Measurements from ENCODE around the gene RAB1A. TPM values are rescaled to one million over a fixed set of nuclear protein-coding genes. Genes with fewer than 3 reads are reported as not detected.
"Not testable (repeated sequence)": the region's sequence is repeated elsewhere in the genome, so short reads cannot be mapped to it uniquely, and the experiment has no call there.

Gene RAB1A
- total RNA-seq, 2 experiments from 2014 or later, result 55.5 to 61.9 TPM

GRCh38 chr2:65159261-65159660 is 29.4 kb upstream of the RAB1A start:
- no peak overlapping the region for H3K4me3 Mint-ChIP-seq
- no peaks in the 10 kb centered on the region for H3K36me3 Mint-ChIP-seq
- DNase-seq (no peak), ATAC-seq (ENCODE audit: low read depth) (no peak)
- peaks cover 25% of the 10 kb centered on the region for H3K4me1 Mint-ChIP-seq
- POLR2A ChIA-PET, result interaction anchor here (0.7 to 1.9 kb wide), 2 partner anchors 16 to 29 kb away, joined by 5 to 8 read pairs; partner anchors contain the start of gene RAB1A
- H3K9me3 Mint-ChIP-seq, result no peaks in the 10 kb centered on the region
- peak overlapping the region; percentile 65 for H3K27ac Mint-ChIP-seq
- H3K27me3 Mint-ChIP-seq, result no peaks in the 10 kb centered on the region

GRCh38 chr2:65158557-65158956 is 28.7 kb upstream of the RAB1A start:
- POLR2A ChIA-PET, result interaction anchor here (0.7 kb wide), 1 partner anchor 12 kb away, joined by 3 read pairs; no protein-coding TSS in a partner anchor
- peaks cover 21% of the 10 kb centered on the region for H3K4me1 Mint-ChIP-seq
- no peaks in the 10 kb centered on the region for H3K27me3 Mint-ChIP-seq
- ATAC-seq (ENCODE audit: low read depth) (no peak), DNase-seq (no peak)
- no peak overlapping the region for H3K27ac Mint-ChIP-seq
- no peaks in the 10 kb centered on the region for H3K9me3 Mint-ChIP-seq
- no peak overlapping the region for H3K4me3 Mint-ChIP-seq
- H3K36me3 Mint-ChIP-seq, result no peaks in the 10 kb centered on the region

- H3K4me3 Mint-ChIP-seq; H3K9me3 Mint-ChIP-seq; DNase-seq; H3K36me3 Mint-ChIP-seq; ATAC-seq (ENCODE audit: low read depth); H3K27me3 Mint-ChIP-seq: not testable (repeated sequence)
- Mint-ChIP-seq H3K27ac (peak overlapping the region; percentile 51), H3K4me1 (peaks cover 19% of the 10 kb centered on the region)
- POLR2A ChIA-PET, result interaction anchor here (0.6 kb wide), 2 partner anchors 70 to 98 kb away, joined by 3 read pairs; partner anchors contain the start of gene ACTR2
Observed at GRCh38 chr2:65157856-65158255, 27.9 kb upstream of the RAB1A start.

GRCh38 chr2:65156041-65156440 is 26.1 kb upstream of the RAB1A start:
- Mint-ChIP-seq H3K9me3 (no peaks in the 10 kb centered on the region), H3K36me3 (no peaks in the 10 kb centered on the region), H3K4me3 (no peak overlapping the region), H3K27me3 (no peaks in the 10 kb centered on the region), H3K27ac (no peak overlapping the region), H3K4me1 (peaks cover 17% of the 10 kb centered on the region)
- POLR2A ChIA-PET, result interaction anchor here (1.2 kb wide), 1 partner anchor 26 kb away, joined by 3 read pairs; the partner anchor contains the start of gene RAB1A
- ATAC-seq (ENCODE audit: low read depth), result no peak
- DNase-seq, result no peak

GRCh38 chr2:65153515-65153914 is 23.6 kb upstream of the RAB1A start:
- no peaks in the 10 kb centered on the region for H3K9me3 Mint-ChIP-seq
- no peak overlapping the region for H3K27ac Mint-ChIP-seq
- POLR2A ChIA-PET, result no interaction called here
- no peak overlapping the region for H3K4me3 Mint-ChIP-seq
- DNase-seq (no peak), ATAC-seq (ENCODE audit: low read depth) (no peak)
- peaks cover 6% of the 10 kb centered on the region for H3K4me1 Mint-ChIP-seq
- H3K27me3 Mint-ChIP-seq, result no peaks in the 10 kb centered on the region
- no peaks in the 10 kb centered on the region for H3K36me3 Mint-ChIP-seq

GRCh38 chr2:65146078-65146477 is 16.2 kb upstream of the RAB1A start:
- Mint-ChIP-seq H3K9me3 (no peaks in the 10 kb centered on the region), H3K27me3 (peaks cover 7% of the 10 kb centered on the region), H3K27ac (no peak overlapping the region), H3K4me3 (no peak overlapping the region), H3K4me1 (peaks cover 2% of the 10 kb centered on the region), H3K36me3 (no peaks in the 10 kb centered on the region)
- no peak for ATAC-seq (ENCODE audit: low read depth)
- DNase-seq, result no peak
- POLR2A ChIA-PET, result no interaction called here

- POLR2A ChIA-PET, result interaction anchor here (1.5 kb wide), 1 partner anchor 14 kb away, joined by 3 read pairs; the partner anchor contains the start of gene RAB1A
- DNase-seq (no peak), ATAC-seq (ENCODE audit: low read depth) (no peak)
- H3K27ac Mint-ChIP-seq, result no peak overlapping the region
- no peaks in the 10 kb centered on the region for H3K36me3 Mint-ChIP-seq
- peaks cover 2% of the 10 kb centered on the region for H3K4me1 Mint-ChIP-seq
- no peak overlapping the region for H3K4me3 Mint-ChIP-seq
- H3K27me3 Mint-ChIP-seq, result peaks cover 12% of the 10 kb centered on the region
- no peaks in the 10 kb centered on the region for H3K9me3 Mint-ChIP-seq
Observed at GRCh38 chr2:65144571-65144970, 14.7 kb upstream of the RAB1A start.

GRCh38 chr2:65142515-65142914 is 12.6 kb upstream of the RAB1A start:
- Mint-ChIP-seq H3K9me3 (no peaks in the 10 kb centered on the region), H3K4me3 (no peak overlapping the region), H3K4me1 (peaks cover 2% of the 10 kb centered on the region), H3K27me3 (peaks cover 14% of the 10 kb centered on the region), H3K27ac (no peak overlapping the region), H3K36me3 (no peaks in the 10 kb centered on the region)
- DNase-seq (no peak), ATAC-seq (ENCODE audit: low read depth) (peak; percentile 18)
- POLR2A ChIA-PET, result interaction anchor here (0.6 kb wide), 1 partner anchor 17 kb away, joined by 5 read pairs; no protein-coding TSS in a partner anchor

- no peak overlapping the region for H3K4me3 Mint-ChIP-seq
- POLR2A ChIA-PET, result interaction anchor here (3.2 kb wide), 1 partner anchor 8 kb away, joined by 12 read pairs; the partner anchor contains the start of gene RAB1A
Observed at GRCh38 chr2:65137197-65137775, 7.4 kb upstream of the RAB1A start.

GRCh38 chr2:65136253-65136652 is 6.3 kb upstream of the RAB1A start:
- POLR2A ChIA-PET, result no interaction called here
- ATAC-seq (ENCODE audit: low read depth) (no peak), DNase-seq (no peak)
- Mint-ChIP-seq H3K36me3 (no peaks in the 10 kb centered on the region), H3K9me3 (no peaks in the 10 kb centered on the region), H3K4me1 (peaks cover 6% of the 10 kb centered on the region), H3K27ac (no peak overlapping the region), H3K4me3 (no peak overlapping the region), H3K27me3 (peaks cover 12% of the 10 kb centered on the region)

More at GRCh38 chr2:65137197-65137775, 7.4 kb upstream of the RAB1A start:
- Mint-ChIP-seq H3K4me1 (peaks cover 4% of the 10 kb centered on the region), H3K36me3 (no peaks in the 10 kb centered on the region), H3K27me3 (peaks cover 16% of the 10 kb centered on the region), H3K9me3 (no peaks in the 10 kb centered on the region), H3K27ac (no peak overlapping the region)
- DNase-seq (no peak), ATAC-seq (ENCODE audit: low read depth) (no peak)

GRCh38 chr2:65134158-65134557 is 4.3 kb upstream of the RAB1A start:
- Mint-ChIP-seq H3K27me3 (peaks cover 7% of the 10 kb centered on the region), H3K9me3 (no peaks in the 10 kb centered on the region), H3K27ac (no peak overlapping the region), H3K4me1 (peaks cover 12% of the 10 kb centered on the region), H3K4me3 (no peak overlapping the region), H3K36me3 (peaks cover 2% of the 10 kb centered on the region)
- POLR2A ChIA-PET, result no interaction called here
- DNase-seq (no peak), ATAC-seq (ENCODE audit: low read depth) (no peak)

GRCh38 chr2:65133626-65134025 is 3.7 kb upstream of the RAB1A start:
- Mint-ChIP-seq H3K4me1 (peaks cover 13% of the 10 kb centered on the region), H3K9me3 (no peaks in the 10 kb centered on the region), H3K4me3 (no peak overlapping the region), H3K27me3 (peaks cover 5% of the 10 kb centered on the region), H3K27ac (no peak overlapping the region), H3K36me3 (peaks cover 2% of the 10 kb centered on the region)
- ATAC-seq (ENCODE audit: low read depth) (no peak), DNase-seq (no peak)
- POLR2A ChIA-PET, result no interaction called here

- H3K27ac Mint-ChIP-seq; H3K9me3 Mint-ChIP-seq; H3K27me3 Mint-ChIP-seq; H3K36me3 Mint-ChIP-seq; H3K4me3 Mint-ChIP-seq; ATAC-seq (ENCODE audit: low read depth); POLR2A ChIA-PET; DNase-seq: not testable (repeated sequence)
- H3K4me1 Mint-ChIP-seq, result peaks cover 19% of the 10 kb centered on the region
Observed at GRCh38 chr2:65132930-65133329, 3.0 kb upstream of the RAB1A start.

GRCh38 chr2:65130664-65131175 is 814 bp upstream of the RAB1A start:
- POLR2A ChIA-PET, result interaction anchor here (0.6 to 3.1 kb wide), 23 partner anchors 8 to 1542 kb away, joined by 3 to 43 read pairs (median 5); partner anchors contain the start of genes ACTR2, CEP68, MDH1 and WDPCP
- ATAC-seq (ENCODE audit: low read depth) (peak; percentile 0), DNase-seq (no peak)
- Mint-ChIP-seq H3K9me3 (no peaks in the 10 kb centered on the region), H3K27me3 (peaks cover 2% of the 10 kb centered on the region), H3K36me3 (peaks cover 3% of the 10 kb centered on the region), H3K27ac (peak overlapping the region; percentile 99), H3K4me3 (peak overlapping the region; percentile 100), H3K4me1 (peaks cover 25% of the 10 kb centered on the region)
